Ishikawa (cell line): ENCODE results near the gene NR2E1.

Source experiments
- CEBPB ChIP-seq: IDR thresholded peaks from 2 replicates; pipeline ENCODE4 v1.6.1; 2012
- CREB1 ChIP-seq: IDR thresholded peaks from 2 replicates; pipeline ENCODE4 v1.6.1; 2012; ENCODE audit warnings: low read depth
- EGR1 ChIP-seq: IDR thresholded peaks from 2 replicates; pipeline ENCODE4 v1.6.1; 2012
- EP300 ChIP-seq: IDR thresholded peaks from 2 replicates; pipeline ENCODE4 v1.6.1; 2012; ENCODE audit warnings: borderline replicate concordance
- FOXM1 ChIP-seq: IDR thresholded peaks from 2 replicates; pipeline ENCODE4 v1.6.1; 2012; ENCODE audit warnings: low read depth, borderline replicate concordance
- MAX ChIP-seq: IDR thresholded peaks from 2 replicates; pipeline ENCODE4 v1.6.1; 2012
- NFIC ChIP-seq: IDR thresholded peaks from 2 replicates; pipeline ENCODE4 v1.6.1; 2012
- RAD21 ChIP-seq: IDR thresholded peaks from 2 replicates; pipeline ENCODE4 v1.6.1; 2012; ENCODE audit warnings: low read depth
- REST ChIP-seq: IDR thresholded peaks from 2 replicates; pipeline ENCODE4 v1.6.1; 2012; ENCODE audit warnings: low read depth, mild to moderate bottlenecking
- TAF1 ChIP-seq: IDR thresholded peaks from 2 replicates; pipeline ENCODE4 v1.6.1; 2012; ENCODE audit warnings: low read depth, mild to moderate bottlenecking
- TCF12 ChIP-seq: IDR thresholded peaks from 2 replicates; pipeline ENCODE4 v1.6.1; 2012; ENCODE audit warnings: low read depth
- TEAD4 ChIP-seq: IDR thresholded peaks from 2 replicates; pipeline ENCODE4 v1.6.1; 2012
- USF1 ChIP-seq: IDR thresholded peaks from 2 replicates; pipeline ENCODE4 v1.6.1; 2012
- YY1 ChIP-seq: IDR thresholded peaks from 2 replicates; pipeline ENCODE4 v1.6.1; 2012; ENCODE audit warnings: low read depth
- ZBTB7A ChIP-seq: IDR thresholded peaks from 2 replicates; pipeline ENCODE4 v1.6.1; 2012; ENCODE audit warnings: low read depth

The NR2E1 gene

GRCh38 chr6:108142240-108142639, 23.6 kb upstream of the NR2E1 start:
- TF ChIP-seq EGR1 (no peak), MAX (no peak), FOXM1 (no peak), TAF1 (no peak)

GRCh38 chr6:108145639-108146038, 20.2 kb upstream of the NR2E1 start:
- TF ChIP-seq YY1 (no peak), CREB1 (no peak), EP300 (no peak), REST (no peak), TAF1 (no peak), EGR1 (no peak)

GRCh38 chr6:108152446-108152845, 13.4 kb upstream of the NR2E1 start:
- no peak for TF ChIP-seq EGR1

GRCh38 chr6:108156180-108156937, 9.5 kb upstream of the NR2E1 start:
- TF ChIP-seq CEBPB (no peak), REST (no peak), TCF12 (no peak), YY1 (no peak), TEAD4 (no peak), EGR1 (no peak)

GRCh38 chr6:108156938-108157233, 8.9 kb upstream of the NR2E1 start:
- TF ChIP-seq EGR1, result no peak
- no peak for TF ChIP-seq TAF1
- TF ChIP-seq ZBTB7A, result no peak; the same call in 1 of the 2 replicates
- TF ChIP-seq YY1, result no peak
- TF ChIP-seq CREB1, result no peak
- TF ChIP-seq RAD21, result no peak
- no peak for TF ChIP-seq TCF12
- no peak for TF ChIP-seq FOXM1
- no peak for TF ChIP-seq USF1
- TF ChIP-seq TEAD4, result no peak
- no peak for TF ChIP-seq NFIC
- TF ChIP-seq CEBPB, result no peak

GRCh38 chr6:108157234-108157980, 8.4 kb upstream of the NR2E1 start:
- TF ChIP-seq MAX, result no peak
- TF ChIP-seq EGR1, result no peak
- no peak for TF ChIP-seq CREB1
- TF ChIP-seq YY1, result no peak
- no peak for TF ChIP-seq RAD21
- no peak for TF ChIP-seq CEBPB
- TF ChIP-seq EP300, result no peak
- TF ChIP-seq REST, result no peak
- TF ChIP-seq NFIC, result no peak
- no peak for TF ChIP-seq TAF1
- no peak for TF ChIP-seq TCF12
- no peak for TF ChIP-seq FOXM1
- no peak for TF ChIP-seq TEAD4
- no peak for TF ChIP-seq USF1
